ENCODE data around the gene CP. TPM values are rescaled to one million over a fixed set of nuclear protein-coding genes. Genes with fewer than 3 reads are reported as not detected.

The CP gene
- total RNA-seq, 4 donors from 2014 or later = 1.7 to 10.2 (median 4.0) TPM

- H3K9me3 ChIP-seq = no peaks in the 10 kb centered on the region
- H3K4me3 ChIP-seq = no peak overlapping the region
- no peaks in the 10 kb centered on the region for H3K36me3 ChIP-seq
- TF ChIP-seq CTCF (IDR thresholded peaks at IDR 0.05) (no peak), POLR2AphosphoS5 (IDR thresholded peaks at IDR 0.05) (no peak), EP300 (IDR thresholded peaks at IDR 0.05) (no peak), POLR2A (IDR thresholded peaks at IDR 0.05) (no peak)
- 97% methylated on average over 3 of the region's 4 CpGs for WGBS
- no peak overlapping the region for H3K27ac ChIP-seq
- no peaks in the 10 kb centered on the region for H3K27me3 ChIP-seq
- no peaks in the 10 kb centered on the region for H3K4me1 ChIP-seq
- no peak for DNase-seq (ENCODE audit: low spot score in 2 of 2)
Observed at GRCh38 chr3:149235599-149236424, 14.2 kb upstream of the CP start.

GRCh38 chr3:149234671-149235245, 13.1 kb upstream of the CP start:
- Histone ChIP-seq H3K4me3 (no peak overlapping the region), H3K9me3 (no peaks in the 10 kb centered on the region), H3K36me3 (no peaks in the 10 kb centered on the region), H3K4me1 (no peaks in the 10 kb centered on the region), H3K27me3 (no peaks in the 10 kb centered on the region), H3K27ac (no peak overlapping the region)
- no peak for DNase-seq (ENCODE audit: low spot score in 2 of 2)
- TF ChIP-seq POLR2A (IDR thresholded peaks at IDR 0.05) (no peak), POLR2AphosphoS5 (IDR thresholded peaks at IDR 0.05) (no peak), CTCF (IDR thresholded peaks at IDR 0.05) (no peak), EP300 (IDR thresholded peaks at IDR 0.05) (no peak)
- 39% methylated on average over 5 of the region's 5 CpGs for WGBS

GRCh38 chr3:149233323-149233722, 11.7 kb upstream of the CP start:
- Histone ChIP-seq H3K9me3 (no peaks in the 10 kb centered on the region), H3K27ac (no peak overlapping the region), H3K27me3 (no peaks in the 10 kb centered on the region), H3K36me3 (no peaks in the 10 kb centered on the region), H3K4me1 (no peaks in the 10 kb centered on the region), H3K4me3 (no peak overlapping the region)
- DNase-seq (ENCODE audit: low spot score in 2 of 2) = no peak
- whole genome bisulfite sequencing = 76% methylated on average over 4 of the region's 4 CpGs
- no peak for TF ChIP-seq CTCF (IDR thresholded peaks at IDR 0.05)
- no peak for TF ChIP-seq POLR2AphosphoS5 (IDR thresholded peaks at IDR 0.05)
- TF ChIP-seq EP300 (IDR thresholded peaks at IDR 0.05) = no peak
- no peak for TF ChIP-seq POLR2A (IDR thresholded peaks at IDR 0.05)

GRCh38 chr3:149231871-149232270, 10.2 kb upstream of the CP start:
- Histone ChIP-seq H3K9me3 (no peaks in the 10 kb centered on the region), H3K4me3 (no peak overlapping the region), H3K36me3 (no peaks in the 10 kb centered on the region), H3K27ac (no peak overlapping the region), H3K27me3 (no peaks in the 10 kb centered on the region), H3K4me1 (no peaks in the 10 kb centered on the region)
- TF ChIP-seq POLR2A (IDR thresholded peaks at IDR 0.05) (no peak), CTCF (IDR thresholded peaks at IDR 0.05) (no peak), POLR2AphosphoS5 (IDR thresholded peaks at IDR 0.05) (no peak), EP300 (IDR thresholded peaks at IDR 0.05) (no peak)
- no peak for DNase-seq (ENCODE audit: low spot score in 2 of 2)
- 71% methylated on average over 2 of the region's 2 CpGs for WGBS

- Histone ChIP-seq H3K27ac (no peak overlapping the region), H3K9me3 (no peaks in the 10 kb centered on the region), H3K4me1 (peaks cover 8% of the 10 kb centered on the region), H3K27me3 (no peaks in the 10 kb centered on the region), H3K36me3 (no peaks in the 10 kb centered on the region), H3K4me3 (no peak overlapping the region)
- DNase-seq (ENCODE audit: low spot score in 2 of 2) = no peak
- TF ChIP-seq CTCF (IDR thresholded peaks at IDR 0.05) (no peak), EP300 (IDR thresholded peaks at IDR 0.05) (no peak), POLR2AphosphoS5 (IDR thresholded peaks at IDR 0.05) (no peak), POLR2A (IDR thresholded peaks at IDR 0.05) (no peak)
- WGBS = 81% methylated on average over 5 of the region's 5 CpGs
Observed at GRCh38 chr3:149227591-149228268, 6.1 kb upstream of the CP start.
